HG02970 (cell line): Measurements from ENCODE around the gene WDR5B.

Source experiments
- ATAC-seq: cut with Tn5 transposase; IDR thresholded peaks from one replicate; pipeline ENCODE4 v1.9.1; 2021; ENCODE audit warnings: mild to moderate bottlenecking, moderate library complexity, moderate number of reproducible peaks; ENCODE audit not compliant: unreplicated experiment, low FRiP score

The WDR5B gene

GRCh38 chr3:122410111-122410510 is 5.8 kb downstream of the WDR5B start:
- ATAC-seq = no peak

- no peak for ATAC-seq
These were observed 6.4 kb downstream of the WDR5B start for GRCh38 chr3:122409446-122409845.

DNA sequence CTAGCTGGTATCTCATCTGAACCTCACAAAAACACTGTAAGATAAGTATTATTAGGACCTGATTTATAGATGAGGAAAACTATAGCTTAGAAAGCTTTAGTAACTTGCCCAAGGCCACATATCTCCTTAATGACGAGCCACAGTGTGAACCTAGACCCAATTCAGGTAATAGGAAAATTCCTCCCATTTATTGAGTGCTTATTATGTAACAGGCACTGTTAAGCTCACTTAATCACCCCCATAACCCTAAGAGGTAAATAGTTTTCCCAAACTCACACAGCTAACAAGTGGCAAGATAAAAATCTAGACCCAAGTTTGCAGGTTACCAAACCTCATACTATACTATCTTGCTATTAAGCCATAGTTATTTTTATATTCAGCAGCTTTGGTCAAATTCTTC is 7.9 kb downstream of the WDR5B start:
- ATAC-seq = no peak

GRCh38 chr3:122406198-122406597 is 9.7 kb downstream of the WDR5B start:
- no peak for ATAC-seq

- ATAC-seq = no peak
These were observed 10.8 kb downstream of the WDR5B start for GRCh38 chr3:122405015-122405414.

- ATAC-seq = no peak
These were observed 12.4 kb downstream of the WDR5B start for GRCh38 chr3:122403489-122403888.

DNA sequence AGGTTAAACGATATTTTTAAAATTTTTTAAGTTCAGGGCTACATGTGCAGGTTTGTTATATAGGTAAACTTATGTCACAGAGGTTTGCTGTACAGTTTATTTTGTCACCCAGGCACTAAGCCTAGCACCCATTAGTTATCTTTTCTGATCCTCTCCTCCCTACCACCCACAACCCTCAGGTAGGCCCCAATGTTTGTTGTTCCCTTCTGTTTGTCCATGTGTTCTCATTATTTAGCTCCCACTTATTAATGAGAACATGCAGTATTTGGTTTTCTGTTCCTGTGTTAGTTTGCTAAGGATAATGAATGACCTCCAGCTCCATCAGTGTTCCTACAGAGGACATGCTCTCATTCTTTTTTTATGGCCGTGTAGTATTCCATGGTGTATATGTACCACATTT is 16.9 kb downstream of the WDR5B start:
- no peak for ATAC-seq

GRCh38 chr3:122397201-122397600 is 18.7 kb downstream of the WDR5B start:
- ATAC-seq = no peak

DNA sequence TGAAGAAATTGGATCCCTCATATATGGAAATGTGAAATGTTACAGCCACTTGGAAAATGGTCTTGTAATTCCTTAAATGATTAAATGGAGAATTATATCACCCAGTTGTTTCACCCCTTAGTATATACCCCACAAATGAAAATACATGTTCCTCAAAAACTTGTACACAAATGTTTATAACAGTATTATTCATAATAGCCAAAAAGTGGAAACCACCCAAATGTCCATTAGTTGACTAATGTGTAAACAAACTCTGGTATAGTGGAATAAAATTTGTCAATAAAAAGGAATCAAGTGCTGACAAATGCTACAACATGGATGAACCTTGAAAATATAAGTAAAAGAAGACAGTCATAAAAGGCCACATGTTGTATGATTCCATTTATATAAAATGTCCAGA is 19.4 kb downstream of the WDR5B start:
- ATAC-seq = no peak

GRCh38 chr3:122395582-122395981 is 20.3 kb downstream of the WDR5B start:
- no peak for ATAC-seq

DNA sequence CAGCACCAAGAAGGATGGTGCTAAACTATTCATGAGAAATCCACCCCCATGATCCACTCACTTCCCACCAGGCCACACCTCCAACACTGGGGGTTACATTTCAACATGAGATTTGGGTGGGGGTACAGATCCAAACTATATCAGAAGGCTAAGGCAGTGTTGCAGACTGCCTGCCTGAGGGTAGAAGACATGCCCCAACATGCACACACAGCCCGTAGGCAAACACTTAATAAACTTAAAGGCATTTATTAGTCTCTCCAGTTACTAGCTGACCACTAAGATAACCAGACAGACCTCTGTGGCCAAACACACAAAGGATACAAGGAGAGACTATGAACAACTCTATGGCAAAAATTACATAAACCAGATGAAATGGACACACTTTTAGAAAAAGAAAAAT is 21.7 kb downstream of the WDR5B start:
- ATAC-seq = no peak

DNA sequence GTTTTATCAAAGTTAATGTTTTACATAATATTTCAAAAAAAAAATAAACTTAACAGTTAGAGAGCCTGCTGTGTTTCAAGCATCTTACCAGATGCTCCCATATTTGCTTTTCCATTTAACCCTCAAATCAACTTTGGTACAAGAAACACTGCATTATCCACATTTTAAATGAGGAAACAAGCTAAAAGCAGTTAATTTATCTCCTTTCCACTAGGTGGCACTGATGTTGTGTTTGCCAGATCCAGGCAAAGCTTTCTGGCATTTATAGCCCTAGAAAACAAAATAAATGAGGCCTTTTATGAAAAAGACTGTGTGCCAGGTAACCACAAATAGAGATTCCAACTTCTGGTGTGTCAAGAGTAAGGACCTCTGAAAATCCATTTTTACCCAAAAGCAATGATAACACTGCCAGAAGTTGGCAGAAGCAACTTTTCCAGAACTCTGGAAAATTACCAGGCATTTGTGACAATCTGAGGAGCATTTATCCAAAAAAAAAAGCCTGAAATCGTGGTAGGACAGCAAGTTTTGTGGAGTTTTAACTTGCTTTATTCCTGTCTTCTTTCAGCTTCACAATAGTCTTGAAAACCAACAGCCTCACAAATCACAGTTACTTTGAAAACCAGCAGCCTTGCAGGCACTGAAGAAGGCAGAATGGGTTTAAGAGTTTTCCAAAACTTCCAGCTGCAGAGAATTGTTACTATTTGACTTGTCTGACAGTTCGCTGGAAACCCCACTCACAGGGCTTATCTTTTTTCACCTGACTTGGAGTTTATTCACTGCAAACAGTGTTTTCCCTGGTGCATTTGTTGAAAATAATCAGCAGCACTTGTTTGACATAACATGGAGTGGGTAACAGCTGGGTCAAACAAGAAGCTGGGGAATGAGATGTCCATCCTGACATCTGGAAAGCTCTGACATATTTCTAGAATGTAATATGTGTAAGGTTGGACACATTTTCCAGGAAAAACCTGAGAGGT is 22.7 kb downstream of the WDR5B start:
- ATAC-seq = no peak

DNA sequence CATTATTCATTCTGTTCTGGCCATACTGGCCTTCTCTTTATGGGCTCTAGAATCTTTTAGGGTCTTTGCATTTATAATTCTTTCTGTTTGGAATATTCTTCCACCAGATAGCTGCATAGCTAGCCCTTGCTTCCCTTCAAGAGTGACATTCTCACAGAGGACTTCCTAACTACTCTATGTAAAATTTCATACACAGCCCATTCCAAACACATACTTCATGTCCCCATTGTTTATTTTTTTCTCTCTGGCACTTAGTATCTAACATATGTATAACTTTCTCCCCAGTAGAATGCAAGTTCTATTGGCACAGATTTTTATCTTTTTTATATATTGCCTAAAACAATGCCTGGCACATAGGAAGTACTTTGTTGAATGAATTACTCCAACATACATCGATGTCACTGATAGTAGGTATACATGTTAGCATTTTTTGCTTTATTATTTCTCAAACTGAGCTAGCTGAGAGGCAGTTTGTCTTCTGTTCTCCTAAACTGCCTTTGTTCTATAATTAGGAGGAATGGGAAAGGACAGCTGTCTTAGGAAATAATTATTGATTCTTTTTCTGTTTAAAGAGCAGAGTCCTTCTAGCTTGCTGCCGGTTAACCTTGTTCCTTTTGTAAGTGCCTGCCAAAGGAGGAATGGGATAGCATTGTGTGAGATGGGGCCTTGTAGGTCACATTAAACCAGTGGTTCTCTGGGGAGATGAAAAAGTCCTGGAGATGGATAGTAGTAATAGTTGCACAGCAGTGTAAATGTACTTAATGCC is 24.0 kb downstream of the WDR5B start:
- ATAC-seq = no peak

GRCh38 chr3:122390665-122391064 is 25.2 kb downstream of the WDR5B start:
- no peak for ATAC-seq

GRCh38 chr3:122389892-122390291 is 26.0 kb downstream of the WDR5B start:
- no peak for ATAC-seq

DNA sequence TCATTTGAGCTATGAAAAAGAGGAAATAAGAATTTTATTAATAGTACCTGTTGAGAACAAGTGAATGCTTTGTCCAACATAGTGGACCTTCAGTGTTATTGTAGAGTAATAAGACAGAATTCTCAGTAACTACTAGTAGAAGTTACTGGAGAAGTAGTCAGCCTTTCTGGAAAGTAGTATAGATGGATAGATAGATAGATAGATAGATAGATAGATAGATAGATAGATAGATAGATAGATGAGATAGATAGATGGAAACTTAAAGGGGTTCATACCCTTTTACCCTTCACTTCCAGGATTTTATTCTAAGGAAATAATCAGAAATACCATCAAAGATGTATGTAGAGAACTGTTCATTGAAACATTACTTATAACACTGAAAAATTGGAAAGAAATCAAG is 26.7 kb downstream of the WDR5B start:
- ATAC-seq = no peak

GRCh38 chr3:122387709-122388108 is 28.2 kb downstream of the WDR5B start:
- ATAC-seq = no peak

GRCh38 chr3:122383771-122384697 is 31.8 kb downstream of the WDR5B start, which contains the start of gene FAM162A:
FAM162A (plus strand) TSS chr3:122384182; CDS start chr3:122384266, 84 bp downstream.
- peak; percentile 90 for ATAC-seq

- no peak for ATAC-seq
These were observed 32.8 kb downstream of the WDR5B start, which contains the start of gene MIX23 for GRCh38 chr3:122382888-122383666. MIX23 (minus strand) TSS chr3:122383231; CDS start chr3:122383224, 7 bp downstream.
